ENCODE data around the gene TAPBP. TPM values are rescaled to one million over a fixed set of nuclear protein-coding genes. Genes with fewer than 3 reads are reported as not detected.

Gene TAPBP
- total and polyA plus RNA-seq, 12 donors = 20.6 to 242 (median 82.7) TPM

GRCh38 chr6:33339193-33339592, 25.3 kb upstream of the TAPBP start:
- DNase-seq (no peak), ATAC-seq (no peak)
- 85 to 88% methylated on average over 6 of the region's 6 CpGs for WGBS, 2 donors
- intact Hi-C loops (cut with DNase I) = no loop called here
- Histone ChIP-seq H3K9me3 (no peaks in the 10 kb centered on the region), H3K4me3 (no peak overlapping the region), H3K36me3 (no peaks in the 10 kb centered on the region), H3K4me1 (no peaks in the 10 kb centered on the region), H3K27me3 (no peaks in the 10 kb centered on the region), H3K27ac (no peak overlapping the region)
- no peak for TF ChIP-seq CTCF (IDR thresholded peaks at IDR 0.05)

GRCh38 chr6:33336495-33336894, 22.6 kb upstream of the TAPBP start:
- TF ChIP-seq CTCF (IDR thresholded peaks at IDR 0.05) = no peak
- 83 to 84% methylated on average over 3 of the region's 3 CpGs for WGBS, 2 donors
- no peaks in the 10 kb centered on the region for H3K9me3 ChIP-seq
- no peaks in the 10 kb centered on the region for H3K4me1 ChIP-seq
- no peak overlapping the region for H3K27ac ChIP-seq
- ATAC-seq (no peak), DNase-seq (no peak)
- intact Hi-C loops (cut with DNase I) = no loop called here
- no peaks in the 10 kb centered on the region for H3K36me3 ChIP-seq
- no peaks in the 10 kb centered on the region for H3K27me3 ChIP-seq
- no peak overlapping the region for H3K4me3 ChIP-seq

GRCh38 chr6:33335916-33336315, 22.0 kb upstream of the TAPBP start:
- Histone ChIP-seq H3K4me1 (no peaks in the 10 kb centered on the region), H3K27ac (no peak overlapping the region), H3K4me3 (no peak overlapping the region), H3K9me3 (no peaks in the 10 kb centered on the region), H3K36me3 (no peaks in the 10 kb centered on the region), H3K27me3 (no peaks in the 10 kb centered on the region)
- intact Hi-C loops (cut with DNase I) = no loop called here
- 75 to 77% methylated on average over 4 of the region's 4 CpGs for WGBS, 2 donors
- no peak for ATAC-seq
- no peak for TF ChIP-seq CTCF (IDR thresholded peaks at IDR 0.05)
- no peak for DNase-seq

- WGBS, 2 donors = 89% methylated on average over 4 of the region's 4 CpGs
- no peaks in the 10 kb centered on the region for H3K4me1 ChIP-seq
- H3K4me3 ChIP-seq = no peak overlapping the region
- no peak for TF ChIP-seq CTCF (IDR thresholded peaks at IDR 0.05)
- H3K27ac ChIP-seq = no peak overlapping the region
- ATAC-seq = no peak
- intact Hi-C loops (cut with DNase I) = no loop called here
- H3K9me3 ChIP-seq = no peaks in the 10 kb centered on the region
- no peaks in the 10 kb centered on the region for H3K36me3 ChIP-seq
- no peak for DNase-seq
- no peaks in the 10 kb centered on the region for H3K27me3 ChIP-seq
Observed at GRCh38 chr6:33333666-33334065, 19.8 kb upstream of the TAPBP start.

GRCh38 chr6:33330736-33331135, 16.9 kb upstream of the TAPBP start:
- Histone ChIP-seq H3K9me3 (no peaks in the 10 kb centered on the region), H3K27ac (no peak overlapping the region), H3K4me3 (no peak overlapping the region), H3K36me3 (no peaks in the 10 kb centered on the region), H3K4me1 (no peaks in the 10 kb centered on the region), H3K27me3 (no peaks in the 10 kb centered on the region)
- no peak for TF ChIP-seq CTCF (IDR thresholded peaks at IDR 0.05)
- 87 to 88% methylated on average over 10 of the region's 10 CpGs for WGBS, 2 donors
- DNase-seq = no peak
- intact Hi-C loops (cut with DNase I) = no loop called here
- ATAC-seq = no peak
